Activated CD4-positive, CD25-positive, alpha-beta regulatory T cell treated with anti-CD3 and anti-CD28 coated beads, Interleukin-2, amount 50 U/mL, for 24 hours (primary cell): ENCODE results near the gene GPR26.
"Not testable (repeated sequence)": the region's sequence is repeated elsewhere in the genome, so short reads cannot be mapped to it uniquely, and the experiment has no call there.

ENCODE experiments used
- ATAC-seq, 2 donors: fragments of 150-1000 bp; cut with Tn5 transposase; one replicate each; pipeline ENCODE4 v1.10.0; 2021; ENCODE audit warnings: mild to moderate bottlenecking in 1 of 2, moderate library complexity in 1 of 2

Gene GPR26

GRCh38 chr10:123718544-123719060 lies 52.4 kb downstream of the GPR26 start:
- no peak for ATAC-seq

GRCh38 chr10:123720536-123720935 lies 54.4 kb downstream of the GPR26 start:
- ATAC-seq = no peak

- no peak for ATAC-seq
Measured at GRCh38 chr10:123721441-123722049, 55.4 kb downstream of the GPR26 start.

- no peak for ATAC-seq
Measured at GRCh38 chr10:123722351-123722750, 56.2 kb downstream of the GPR26 start.

GRCh38 chr10:123724747-123725146 lies 58.6 kb downstream of the GPR26 start:
- no peak for ATAC-seq

- ATAC-seq = no peak
Measured at GRCh38 chr10:123726381-123726780, 60.2 kb downstream of the GPR26 start.

GRCh38 chr10:123726836-123727235 lies 60.7 kb downstream of the GPR26 start:
- no peak for ATAC-seq

- no peak for ATAC-seq
Measured at GRCh38 chr10:123729523-123729922, 63.4 kb downstream of the GPR26 start.

- not testable (repeated sequence) for ATAC-seq
Measured at GRCh38 chr10:123736917-123737316, 70.8 kb downstream of the GPR26 start.

- no peak for ATAC-seq
Measured at GRCh38 chr10:123741146-123741545, 75.0 kb downstream of the GPR26 start.

- ATAC-seq = no peak
Measured at GRCh38 chr10:123741711-123742110, 75.6 kb downstream of the GPR26 start.

- no peak for ATAC-seq
Measured at GRCh38 chr10:123742751-123743440, 76.7 kb downstream of the GPR26 start.

GRCh38 chr10:123743441-123744223 lies 77.5 kb downstream of the GPR26 start:
- ATAC-seq = no peak

- ATAC-seq = no peak
Measured at GRCh38 chr10:123744224-123744536, 78.0 kb downstream of the GPR26 start.
